WTC11 (cell line): ENCODE results near the gene MLYCD. TPM values are rescaled to one million over a fixed set of nuclear protein-coding genes. Genes with fewer than 3 reads are reported as not detected.

Source experiments
- ATAC-seq: fragments of 200-7000 bp; cut with Tn5 transposase; 2 replicates; pipeline ENCODE4 v1.10.0; 2021; ENCODE audit warnings: mild to moderate bottlenecking, moderate library complexity
- CTCF ChIA-PET: fragments of 300-600 bp; sonication (Branson Sonifier 250); formaldehyde crosslinking; loops from one replicate; lab custom pipeline; 2021; ENCODE audit warnings: antibody characterized with exemption; lab: Charles Lee
- POLR2A ChIA-PET: fragments of 350-600 bp; sonication (Branson Sonifier 250); formaldehyde crosslinking; loops from one replicate; lab custom pipeline; 2021; ENCODE audit warnings: antibody characterized with exemption; lab: Charles Lee
- DNase-seq: peaks from one replicate; pipeline ENCODE4 v3.0.0; 2021; ENCODE audit warnings: low spot score
- H3K27ac Mint-ChIP-seq: 2 replicates; pipeline ENCODE4 v1.8.0; 2021; ENCODE audit warnings: mixed read lengths
- H3K27me3 Mint-ChIP-seq: 2 replicates; pipeline ENCODE4 v1.8.0; 2021; ENCODE audit warnings: low read depth, mild to moderate bottlenecking, moderate library complexity, mixed read lengths
- H3K36me3 Mint-ChIP-seq: 2 replicates; pipeline ENCODE4 v1.8.0; 2021; ENCODE audit warnings: mixed read lengths
- H3K4me1 Mint-ChIP-seq: 2 replicates; pipeline ENCODE4 v1.8.0; 2022; ENCODE audit warnings: mixed read lengths
- H3K4me3 Mint-ChIP-seq: 2 replicates; pipeline ENCODE4 v1.8.0; 2021; ENCODE audit warnings: mild to moderate bottlenecking, moderate library complexity, mixed read lengths
- H3K9me3 Mint-ChIP-seq: 2 replicates; pipeline ENCODE4 v1.8.0; 2021; ENCODE audit warnings: mixed read lengths
- IRF2 ChIP-seq: sonication (generic); formaldehyde crosslinking; IDR thresholded peaks from 2 replicates; pipeline ENCODE4 v1.8.0; 2022; ENCODE audit warnings: low read depth, missing genetic modification reagents, borderline replicate concordance
- NFYB ChIP-seq: sonication (generic); formaldehyde crosslinking; conservative IDR thresholded peaks from 2 replicates; pipeline ENCODE4 v1.8.0; 2022; ENCODE audit warnings: low read depth, missing genetic modification reagents
- NR3C1 ChIP-seq: sonication (generic); formaldehyde crosslinking; conservative IDR thresholded peaks from 2 replicates; pipeline ENCODE4 v1.8.1; 2023; ENCODE audit warnings: low read depth, mild to moderate bottlenecking, missing genetic modification reagents
- SMAD3 ChIP-seq: sonication (generic); formaldehyde crosslinking; IDR thresholded peaks from 2 replicates; pipeline ENCODE4 v1.8.0; 2022; ENCODE audit warnings: missing genetic modification reagents, mild to moderate bottlenecking, borderline replicate concordance
- ZNF416 ChIP-seq: fragments of 250-450 bp; sonication (Bioruptor Pico); IDR thresholded peaks from 2 replicates; pipeline ENCODE4 v1.9.0; 2021; ENCODE audit warnings: mild to moderate bottlenecking, inconsistent platforms
- ZNF423 ChIP-seq: fragments of 250-450 bp; sonication (Bioruptor Pico); IDR thresholded peaks from 2 replicates; pipeline ENCODE4 v2.1.2; 2022; ENCODE audit warnings: mild to moderate bottlenecking, moderate library complexity
- total RNA-seq: library from RNA; stranded (reverse); gene quantifications from 3 replicates; pipeline ENCODE4 v1.2.3, GENCODE V29; 2021
- TF ChIP-seq, protein P1 (sequence below): sonication (generic); formaldehyde crosslinking; IDR thresholded peaks from 2 replicates; pipeline ENCODE4 v1.8.0; 2023; ENCODE audit warnings: missing genetic modification reagents, mild to moderate bottlenecking, borderline replicate concordance
- TF ChIP-seq, protein P2 (sequence below): sonication (generic); formaldehyde crosslinking; IDR thresholded peaks from 2 replicates; pipeline ENCODE4 v1.8.1; 2023; ENCODE audit warnings: mild to moderate bottlenecking, missing genetic modification reagents, borderline replicate concordance

Gene MLYCD
- total RNA-seq, 1 experiment from 2014 or later = 6.3 TPM

DNA sequence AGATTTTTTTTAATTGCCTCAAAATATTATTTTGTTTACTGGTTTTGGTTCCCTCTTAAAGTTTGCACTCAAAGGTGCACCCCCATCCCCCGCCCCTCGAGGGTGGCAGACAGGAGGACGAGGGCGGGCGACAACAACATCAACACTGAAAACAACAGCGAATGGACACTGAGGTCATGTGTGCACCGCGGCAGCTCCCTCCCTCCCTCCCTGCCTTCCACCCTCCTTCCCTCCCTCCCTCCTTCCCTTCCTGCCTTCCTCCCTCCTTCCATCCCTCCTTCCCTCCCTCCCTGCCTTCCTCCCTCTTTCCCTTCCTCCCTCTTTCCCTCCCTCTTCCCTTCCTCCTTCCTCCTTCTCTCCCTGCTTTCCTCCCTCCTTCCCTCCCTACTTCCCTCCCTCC, 52.6 kb downstream of the MLYCD start (continued):
- TF ChIP-seq, protein P1, sequence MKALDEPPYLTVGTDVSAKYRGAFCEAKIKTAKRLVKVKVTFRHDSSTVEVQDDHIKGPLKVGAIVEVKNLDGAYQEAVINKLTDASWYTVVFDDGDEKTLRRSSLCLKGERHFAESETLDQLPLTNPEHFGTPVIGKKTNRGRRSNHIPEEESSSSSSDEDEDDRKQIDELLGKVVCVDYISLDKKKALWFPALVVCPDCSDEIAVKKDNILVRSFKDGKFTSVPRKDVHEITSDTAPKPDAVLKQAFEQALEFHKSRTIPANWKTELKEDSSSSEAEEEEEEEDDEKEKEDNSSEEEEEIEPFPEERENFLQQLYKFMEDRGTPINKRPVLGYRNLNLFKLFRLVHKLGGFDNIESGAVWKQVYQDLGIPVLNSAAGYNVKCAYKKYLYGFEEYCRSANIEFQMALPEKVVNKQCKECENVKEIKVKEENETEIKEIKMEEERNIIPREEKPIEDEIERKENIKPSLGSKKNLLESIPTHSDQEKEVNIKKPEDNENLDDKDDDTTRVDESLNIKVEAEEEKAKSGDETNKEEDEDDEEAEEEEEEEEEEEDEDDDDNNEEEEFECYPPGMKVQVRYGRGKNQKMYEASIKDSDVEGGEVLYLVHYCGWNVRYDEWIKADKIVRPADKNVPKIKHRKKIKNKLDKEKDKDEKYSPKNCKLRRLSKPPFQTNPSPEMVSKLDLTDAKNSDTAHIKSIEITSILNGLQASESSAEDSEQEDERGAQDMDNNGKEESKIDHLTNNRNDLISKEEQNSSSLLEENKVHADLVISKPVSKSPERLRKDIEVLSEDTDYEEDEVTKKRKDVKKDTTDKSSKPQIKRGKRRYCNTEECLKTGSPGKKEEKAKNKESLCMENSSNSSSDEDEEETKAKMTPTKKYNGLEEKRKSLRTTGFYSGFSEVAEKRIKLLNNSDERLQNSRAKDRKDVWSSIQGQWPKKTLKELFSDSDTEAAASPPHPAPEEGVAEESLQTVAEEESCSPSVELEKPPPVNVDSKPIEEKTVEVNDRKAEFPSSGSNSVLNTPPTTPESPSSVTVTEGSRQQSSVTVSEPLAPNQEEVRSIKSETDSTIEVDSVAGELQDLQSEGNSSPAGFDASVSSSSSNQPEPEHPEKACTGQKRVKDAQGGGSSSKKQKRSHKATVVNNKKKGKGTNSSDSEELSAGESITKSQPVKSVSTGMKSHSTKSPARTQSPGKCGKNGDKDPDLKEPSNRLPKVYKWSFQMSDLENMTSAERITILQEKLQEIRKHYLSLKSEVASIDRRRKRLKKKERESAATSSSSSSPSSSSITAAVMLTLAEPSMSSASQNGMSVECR (CRISPR knock-in tag) = no peak
- TF ChIP-seq, protein P2, sequence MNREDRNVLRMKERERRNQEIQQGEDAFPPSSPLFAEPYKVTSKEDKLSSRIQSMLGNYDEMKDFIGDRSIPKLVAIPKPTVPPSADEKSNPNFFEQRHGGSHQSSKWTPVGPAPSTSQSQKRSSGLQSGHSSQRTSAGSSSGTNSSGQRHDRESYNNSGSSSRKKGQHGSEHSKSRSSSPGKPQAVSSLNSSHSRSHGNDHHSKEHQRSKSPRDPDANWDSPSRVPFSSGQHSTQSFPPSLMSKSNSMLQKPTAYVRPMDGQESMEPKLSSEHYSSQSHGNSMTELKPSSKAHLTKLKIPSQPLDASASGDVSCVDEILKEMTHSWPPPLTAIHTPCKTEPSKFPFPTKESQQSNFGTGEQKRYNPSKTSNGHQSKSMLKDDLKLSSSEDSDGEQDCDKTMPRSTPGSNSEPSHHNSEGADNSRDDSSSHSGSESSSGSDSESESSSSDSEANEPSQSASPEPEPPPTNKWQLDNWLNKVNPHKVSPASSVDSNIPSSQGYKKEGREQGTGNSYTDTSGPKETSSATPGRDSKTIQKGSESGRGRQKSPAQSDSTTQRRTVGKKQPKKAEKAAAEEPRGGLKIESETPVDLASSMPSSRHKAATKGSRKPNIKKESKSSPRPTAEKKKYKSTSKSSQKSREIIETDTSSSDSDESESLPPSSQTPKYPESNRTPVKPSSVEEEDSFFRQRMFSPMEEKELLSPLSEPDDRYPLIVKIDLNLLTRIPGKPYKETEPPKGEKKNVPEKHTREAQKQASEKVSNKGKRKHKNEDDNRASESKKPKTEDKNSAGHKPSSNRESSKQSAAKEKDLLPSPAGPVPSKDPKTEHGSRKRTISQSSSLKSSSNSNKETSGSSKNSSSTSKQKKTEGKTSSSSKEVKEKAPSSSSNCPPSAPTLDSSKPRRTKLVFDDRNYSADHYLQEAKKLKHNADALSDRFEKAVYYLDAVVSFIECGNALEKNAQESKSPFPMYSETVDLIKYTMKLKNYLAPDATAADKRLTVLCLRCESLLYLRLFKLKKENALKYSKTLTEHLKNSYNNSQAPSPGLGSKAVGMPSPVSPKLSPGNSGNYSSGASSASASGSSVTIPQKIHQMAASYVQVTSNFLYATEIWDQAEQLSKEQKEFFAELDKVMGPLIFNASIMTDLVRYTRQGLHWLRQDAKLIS (CRISPR knock-in tag) = no peak

DNA sequence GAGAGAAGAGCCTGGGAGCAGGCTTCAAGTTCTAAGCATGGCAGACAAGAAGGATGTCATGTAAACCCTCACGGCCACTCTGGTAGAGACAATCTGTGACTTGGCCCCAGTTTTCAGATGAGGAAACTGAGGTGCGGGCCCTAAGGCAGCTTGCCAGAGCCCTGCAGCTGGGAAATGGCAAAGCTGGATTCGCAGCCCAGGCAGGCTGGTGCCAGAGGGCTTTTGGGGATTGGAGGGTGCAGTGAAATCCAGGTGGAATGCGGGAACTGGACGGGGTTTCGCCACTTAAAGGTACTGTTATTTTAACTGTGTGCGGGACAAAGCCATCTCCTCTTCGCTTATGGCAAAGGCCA, 53.6 kb downstream of the MLYCD start:
- CTCF ChIA-PET = interaction anchor here (2.2 kb wide), 1 partner anchor 92 kb away, joined by 28 read pairs; the partner anchor contains the start of gene SLC38A8
- DNase-seq = no peak
- no peak overlapping the region for H3K27ac Mint-ChIP-seq

DNA sequence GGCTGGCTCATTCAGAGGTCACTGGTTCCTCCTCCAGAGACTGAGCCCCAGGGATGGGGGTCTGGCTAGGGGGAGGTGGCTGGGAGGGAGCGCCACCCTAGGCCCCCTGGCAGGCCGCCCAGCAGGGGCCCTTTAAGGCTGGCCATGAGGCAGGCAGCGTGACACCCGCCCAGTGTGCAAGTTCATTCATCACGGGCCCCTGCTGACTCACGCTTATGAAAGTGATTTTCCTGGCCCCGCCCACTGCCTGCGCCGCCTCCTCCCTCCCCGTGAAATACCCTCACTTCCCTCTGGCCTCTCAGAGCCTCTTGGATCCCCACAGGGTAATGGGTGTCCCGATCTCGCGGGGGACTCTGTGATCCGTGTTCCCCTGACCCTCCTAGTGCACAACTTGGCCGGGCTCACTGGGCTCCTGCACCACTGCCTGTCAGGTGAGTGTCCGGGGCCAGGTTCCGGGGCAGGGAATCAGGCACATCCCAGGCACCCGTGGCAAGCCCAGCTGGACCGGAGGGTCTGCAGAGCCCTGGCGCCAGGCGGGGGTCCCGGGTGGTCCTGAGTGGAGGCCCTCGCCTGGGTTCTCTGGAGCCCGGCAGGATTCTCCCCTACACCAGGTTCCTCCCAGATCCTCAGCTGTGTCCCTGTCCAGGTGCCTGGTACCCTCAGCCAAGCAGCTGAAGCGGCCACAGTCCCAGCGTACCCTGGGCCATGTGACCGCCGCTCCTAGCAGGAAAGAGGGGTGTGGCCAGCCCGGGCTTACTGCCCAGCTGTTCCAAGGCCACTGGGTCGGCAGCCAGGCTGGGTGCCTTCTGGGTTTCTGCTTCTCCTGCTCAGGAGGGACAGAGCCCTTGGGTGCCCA, 54.3 kb downstream of the MLYCD start, which contains the start of gene OSGIN1:
Gene OSGIN1, plus strand, starts transcription at position 301 of the 856 bp plus-strand sequence. CDS start 4,432 bp downstream, outside the sequence.
- H3K36me3 Mint-ChIP-seq = no peaks in the 10 kb centered on the region
- ChIA-PET CTCF (interaction anchor here (0.7 to 2.2 kb wide), 28 partner anchors 9 to 234 kb away, joined by 3 to 28 read pairs (median 4); partner anchors contain the start of genes SLC38A8 and TAF1C), POLR2A (interaction anchor here (0.6 kb wide), 1 partner anchor 85 kb away, joined by 3 read pairs; no protein-coding TSS in a partner anchor)
- H3K9me3 Mint-ChIP-seq = peaks cover 5% of the 10 kb centered on the region; the same call in 1 of the 2 replicates
- ATAC-seq = peak; percentile 18; the same call in 1 of the 2 replicates
- peak within 1 kb of the TSS; percentile 53 for H3K4me3 Mint-ChIP-seq
- H3K27ac Mint-ChIP-seq = no peak within 1 kb of the TSS
- DNase-seq = no peak
- 0 out of 2 replicates have a peak, but pooled peaks have one; percentile 6 for TF ChIP-seq ZNF423 (CRISPR knock-in tag)
- TF ChIP-seq, protein P2 (CRISPR knock-in tag) = no peak
- TF ChIP-seq SMAD3 (CRISPR knock-in tag) = no peak
- no peak for TF ChIP-seq NFYB (CRISPR knock-in tag)
- H3K4me1 Mint-ChIP-seq = peaks cover 8% of the 10 kb centered on the region
- H3K27me3 Mint-ChIP-seq = no peaks in the 10 kb centered on the region

More for the DNA sequence above, 53.6 kb downstream of the MLYCD start:
- Mint-ChIP-seq H3K9me3 (peaks cover 5% of the 10 kb centered on the region; the same call in 1 of the 2 replicates), H3K4me1 (peaks cover 8% of the 10 kb centered on the region), H3K4me3 (no peak overlapping the region), H3K27me3 (no peaks in the 10 kb centered on the region)
- ATAC-seq = no peak
- POLR2A ChIA-PET = no interaction called here
- TF ChIP-seq NR3C1 (CRISPR knock-in tag) (no peak), IRF2 (CRISPR knock-in tag) (no peak), ZNF416 (CRISPR knock-in tag) (no peak)
- TF ChIP-seq, protein P1 (CRISPR knock-in tag) = no peak
- TF ChIP-seq, all 79 proteins: peak for 0
- no peaks in the 10 kb centered on the region for H3K36me3 Mint-ChIP-seq
